Mesothelial cell of epicardium (in vitro differentiated cells): ENCODE results near the gene ZNF548. TPM values are rescaled to one million over a fixed set of nuclear protein-coding genes. Genes with fewer than 3 reads are reported as not detected.

ENCODE experiments used
- DNase-seq, 2 experiments: peaks; one replicate each; pipeline ENCODE4 v3.0.0; 2021; ENCODE audit warnings: low spot score in 2 of 2; ENCODE audit not compliant: unreplicated experiment in 2 of 2
- H3K27ac Mint-ChIP-seq: 2 replicates; pipeline ENCODE4 v1.8.0; 2021; ENCODE audit warnings: mixed read lengths
- H3K27me3 Mint-ChIP-seq: 2 replicates; pipeline ENCODE4 v1.8.0; 2021; ENCODE audit warnings: low read depth, mixed read lengths
- H3K36me3 Mint-ChIP-seq: 2 replicates; pipeline ENCODE4 v1.8.0; 2021; ENCODE audit warnings: mixed read lengths
- H3K4me1 Mint-ChIP-seq: 2 replicates; pipeline ENCODE4 v1.8.0; 2021; ENCODE audit warnings: mixed read lengths
- H3K4me3 Mint-ChIP-seq: 2 replicates; pipeline ENCODE4 v1.8.0; 2021; ENCODE audit warnings: mild to moderate bottlenecking, moderate library complexity, mixed read lengths
- H3K9me3 Mint-ChIP-seq: 2 replicates; pipeline ENCODE4 v1.8.0; 2021; ENCODE audit warnings: mixed read lengths
- total RNA-seq: library from RNA; stranded (reverse); gene quantifications from 3 replicates; pipeline ENCODE4 v1.2.1, GENCODE V29; 2021
- TF ChIP-seq, protein P1 (sequence below): fragments of 200-600 bp; sonication (generic); IDR thresholded peaks from one replicate; pipeline ENCODE4 v1.5.0; 2021; ENCODE audit warnings: antibody characterized with exemption; ENCODE audit not compliant: unreplicated experiment

Gene ZNF548
- total RNA-seq, 1 donor from 2014 or later: 39.1 TPM

DNA sequence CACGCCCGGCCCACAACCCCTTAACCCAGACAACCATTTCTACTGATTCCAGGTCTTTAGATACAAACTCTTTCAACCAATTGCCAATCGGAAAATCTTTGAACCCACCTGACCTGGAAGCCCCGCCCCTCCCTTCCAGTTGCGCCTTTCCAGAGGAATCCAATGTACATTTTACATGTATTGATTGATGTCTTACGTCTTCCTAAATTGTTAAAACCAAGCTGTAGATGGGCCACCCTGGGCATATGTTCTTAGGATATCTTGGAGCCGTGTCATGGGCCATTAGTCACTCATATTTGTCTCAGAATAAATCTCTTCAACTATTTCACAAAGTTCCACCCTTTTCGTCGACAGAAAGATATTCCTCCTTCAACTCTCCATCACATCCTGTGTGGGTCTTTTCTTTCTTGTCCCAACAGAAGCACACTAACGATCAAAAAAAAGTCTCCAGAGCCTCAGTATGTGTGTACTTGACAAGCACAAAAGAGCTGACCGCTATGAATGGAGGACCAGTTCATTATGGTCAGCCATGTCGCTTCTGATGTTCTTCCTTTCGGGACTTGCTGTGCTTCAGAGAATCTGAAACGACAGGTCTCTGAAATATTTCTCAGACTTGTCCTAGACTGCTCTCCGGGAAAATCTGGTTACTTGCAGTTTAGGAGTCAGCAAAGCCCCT lies 44.9 kb downstream of the ZNF548 start:
- peak overlapping the region; percentile 95 for H3K4me3 Mint-ChIP-seq
- peaks cover 14% of the 10 kb centered on the region for H3K36me3 Mint-ChIP-seq
- TF ChIP-seq, protein P1, sequence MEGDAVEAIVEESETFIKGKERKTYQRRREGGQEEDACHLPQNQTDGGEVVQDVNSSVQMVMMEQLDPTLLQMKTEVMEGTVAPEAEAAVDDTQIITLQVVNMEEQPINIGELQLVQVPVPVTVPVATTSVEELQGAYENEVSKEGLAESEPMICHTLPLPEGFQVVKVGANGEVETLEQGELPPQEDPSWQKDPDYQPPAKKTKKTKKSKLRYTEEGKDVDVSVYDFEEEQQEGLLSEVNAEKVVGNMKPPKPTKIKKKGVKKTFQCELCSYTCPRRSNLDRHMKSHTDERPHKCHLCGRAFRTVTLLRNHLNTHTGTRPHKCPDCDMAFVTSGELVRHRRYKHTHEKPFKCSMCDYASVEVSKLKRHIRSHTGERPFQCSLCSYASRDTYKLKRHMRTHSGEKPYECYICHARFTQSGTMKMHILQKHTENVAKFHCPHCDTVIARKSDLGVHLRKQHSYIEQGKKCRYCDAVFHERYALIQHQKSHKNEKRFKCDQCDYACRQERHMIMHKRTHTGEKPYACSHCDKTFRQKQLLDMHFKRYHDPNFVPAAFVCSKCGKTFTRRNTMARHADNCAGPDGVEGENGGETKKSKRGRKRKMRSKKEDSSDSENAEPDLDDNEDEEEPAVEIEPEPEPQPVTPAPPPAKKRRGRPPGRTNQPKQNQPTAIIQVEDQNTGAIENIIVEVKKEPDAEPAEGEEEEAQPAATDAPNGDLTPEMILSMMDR: no peak
- H3K27ac Mint-ChIP-seq: peak overlapping the region; percentile 97
- H3K9me3 Mint-ChIP-seq: peaks cover 3% of the 10 kb centered on the region
- no peak for DNase-seq
- H3K4me1 Mint-ChIP-seq: peaks cover 22% of the 10 kb centered on the region
- H3K27me3 Mint-ChIP-seq: no peaks in the 10 kb centered on the region

- Mint-ChIP-seq H3K9me3 (peaks cover 4% of the 10 kb centered on the region), H3K4me3 (peak within 1 kb of the TSS; percentile 95), H3K27me3 (no peaks in the 10 kb centered on the region), H3K4me1 (peaks cover 22% of the 10 kb centered on the region), H3K36me3 (peaks cover 14% of the 10 kb centered on the region), H3K27ac (peak within 1 kb of the TSS; percentile 97)
- DNase-seq: peak; percentile 94 to 97
- TF ChIP-seq, protein P1: no peak
Observed at GRCh38 chr19:57435062-57435978, 45.7 kb downstream of the ZNF548 start, which contains the start of gene ZNF749. TSS of gene ZNF749 (plus strand) at chr19:57435325. CDS start at chr19:57435579, 254 bp downstream.

- DNase-seq: no peak
- H3K9me3 Mint-ChIP-seq: peaks cover 6% of the 10 kb centered on the region
- TF ChIP-seq, protein P1: no peak
- peaks cover 17% of the 10 kb centered on the region for H3K36me3 Mint-ChIP-seq
- peak overlapping the region; percentile 95 for H3K4me3 Mint-ChIP-seq
- peaks cover 22% of the 10 kb centered on the region for H3K4me1 Mint-ChIP-seq
- no peaks in the 10 kb centered on the region for H3K27me3 Mint-ChIP-seq
- H3K27ac Mint-ChIP-seq: peak overlapping the region; percentile 97
Observed at GRCh38 chr19:57436417-57436816, 46.8 kb downstream of the ZNF548 start.

GRCh38 chr19:57437931-57438330 lies 48.3 kb downstream of the ZNF548 start:
- Mint-ChIP-seq H3K36me3 (peaks cover 27% of the 10 kb centered on the region), H3K4me1 (peaks cover 22% of the 10 kb centered on the region), H3K9me3 (peaks cover 6% of the 10 kb centered on the region), H3K4me3 (no peak overlapping the region), H3K27ac (no peak overlapping the region), H3K27me3 (no peaks in the 10 kb centered on the region)
- no peak for DNase-seq
- TF ChIP-seq, protein P1: no peak

DNA sequence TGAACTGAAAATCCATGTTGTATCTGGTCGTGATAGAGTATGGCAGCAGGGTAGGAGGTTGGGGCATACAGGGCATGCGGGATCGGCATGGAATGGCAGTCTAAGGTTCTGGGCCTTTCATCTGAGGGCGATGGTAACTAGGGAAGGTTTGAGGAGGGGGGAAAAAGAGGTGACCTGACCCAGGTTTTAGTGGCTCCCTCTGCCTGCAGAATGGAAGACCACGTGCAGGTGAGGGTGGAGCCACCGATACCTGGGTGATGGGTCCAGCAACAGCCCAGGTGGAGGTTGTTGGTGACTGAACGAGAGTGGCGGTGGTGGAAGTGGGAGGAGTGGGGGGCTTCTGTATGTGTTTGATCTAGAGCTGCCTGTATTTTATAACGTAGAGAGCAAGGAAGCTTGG lies 49.3 kb downstream of the ZNF548 start:
- H3K27ac Mint-ChIP-seq: no peak overlapping the region
- H3K4me1 Mint-ChIP-seq: peaks cover 22% of the 10 kb centered on the region
- peaks cover 35% of the 10 kb centered on the region for H3K36me3 Mint-ChIP-seq
- DNase-seq: no peak
- no peaks in the 10 kb centered on the region for H3K27me3 Mint-ChIP-seq
- TF ChIP-seq, protein P1: no peak
- H3K9me3 Mint-ChIP-seq: peaks cover 8% of the 10 kb centered on the region
- H3K4me3 Mint-ChIP-seq: no peak overlapping the region
